GM18870 (cell line): ENCODE data around the gene MCEMP1.

Source experiments
- ATAC-seq: cut with Tn5 transposase; IDR thresholded peaks from one replicate; pipeline ENCODE4 v1.9.1; 2021; ENCODE audit warnings: moderate library complexity; ENCODE audit not compliant: unreplicated experiment

MCEMP1 gene

DNA sequence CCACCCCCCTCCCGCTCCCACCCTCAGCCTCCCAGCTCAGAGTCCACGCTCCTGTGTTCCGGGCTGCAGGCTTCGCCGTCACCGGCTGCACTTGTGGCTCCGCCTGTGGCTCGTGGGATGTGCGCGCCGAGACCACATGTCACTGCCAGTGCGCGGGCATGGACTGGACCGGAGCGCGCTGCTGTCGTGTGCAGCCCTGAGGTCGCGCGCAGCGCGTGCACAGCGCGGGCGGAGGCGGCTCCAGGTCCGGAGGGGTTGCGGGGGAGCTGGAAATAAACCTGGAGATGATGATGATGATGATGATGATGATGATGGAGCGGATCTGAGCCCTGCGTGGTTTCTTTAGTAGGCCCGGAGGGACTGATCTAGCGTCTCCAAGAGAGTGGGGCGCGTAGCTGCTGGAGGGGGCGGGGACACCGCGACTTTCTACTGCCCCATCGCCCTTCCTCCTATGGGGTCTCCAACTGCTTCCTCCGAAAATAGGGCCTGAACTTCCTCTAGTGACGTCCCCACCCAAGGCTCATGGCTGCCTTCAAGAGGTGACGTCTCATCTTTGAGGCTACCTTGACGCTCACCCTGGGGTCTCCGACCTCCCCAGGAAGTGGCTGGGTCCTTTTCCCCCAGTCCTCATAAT, 6.6 kb upstream of the MCEMP1 start:
- no peak for ATAC-seq

DNA sequence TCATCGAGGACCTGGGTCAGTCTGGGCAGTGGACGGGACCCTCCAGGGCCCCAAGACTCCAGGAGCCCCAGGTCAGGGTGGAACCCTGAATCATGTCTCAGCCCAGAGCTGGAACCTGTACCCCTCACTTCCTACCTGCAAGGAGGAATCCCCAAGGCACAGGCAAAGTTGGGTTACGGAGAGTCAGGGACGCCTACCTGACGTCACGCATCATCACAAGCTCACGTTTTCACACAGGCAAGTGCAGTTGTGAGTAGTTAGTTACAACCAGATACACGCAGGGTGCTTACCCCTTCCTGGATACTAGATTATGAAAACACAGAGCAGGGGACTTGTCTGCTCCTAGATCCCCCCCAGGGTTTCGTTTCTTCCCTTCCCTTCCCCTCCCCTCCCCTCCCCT, 6.1 kb upstream of the MCEMP1 start:
- ATAC-seq = no peak

GRCh38 chr19:7672522-7672921, 4.4 kb upstream of the MCEMP1 start:
- no peak for ATAC-seq

GRCh38 chr19:7674010-7675005, 2.6 kb upstream of the MCEMP1 start:
- ATAC-seq = no peak

DNA sequence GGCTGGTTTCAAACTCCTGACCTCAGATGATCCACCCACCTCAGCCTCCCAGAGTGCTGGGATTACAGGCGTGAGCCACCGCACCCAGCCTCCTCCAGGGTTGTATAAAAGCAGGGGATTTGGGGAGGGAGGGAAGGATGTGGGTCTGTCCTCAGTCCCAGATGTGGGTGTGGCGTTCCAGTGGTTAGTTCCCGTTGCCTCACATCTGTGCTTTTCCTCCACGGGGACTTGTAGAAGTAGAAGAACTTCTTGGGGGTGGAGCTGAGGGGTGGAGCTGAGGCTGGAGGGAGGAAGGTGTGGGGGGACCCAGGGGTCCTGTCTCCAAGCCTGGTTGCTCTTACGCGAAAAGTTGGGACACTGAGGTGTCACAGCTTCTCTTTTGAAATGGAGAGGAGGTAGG, 514 bp upstream of the MCEMP1 start:
- ATAC-seq = no peak

DNA sequence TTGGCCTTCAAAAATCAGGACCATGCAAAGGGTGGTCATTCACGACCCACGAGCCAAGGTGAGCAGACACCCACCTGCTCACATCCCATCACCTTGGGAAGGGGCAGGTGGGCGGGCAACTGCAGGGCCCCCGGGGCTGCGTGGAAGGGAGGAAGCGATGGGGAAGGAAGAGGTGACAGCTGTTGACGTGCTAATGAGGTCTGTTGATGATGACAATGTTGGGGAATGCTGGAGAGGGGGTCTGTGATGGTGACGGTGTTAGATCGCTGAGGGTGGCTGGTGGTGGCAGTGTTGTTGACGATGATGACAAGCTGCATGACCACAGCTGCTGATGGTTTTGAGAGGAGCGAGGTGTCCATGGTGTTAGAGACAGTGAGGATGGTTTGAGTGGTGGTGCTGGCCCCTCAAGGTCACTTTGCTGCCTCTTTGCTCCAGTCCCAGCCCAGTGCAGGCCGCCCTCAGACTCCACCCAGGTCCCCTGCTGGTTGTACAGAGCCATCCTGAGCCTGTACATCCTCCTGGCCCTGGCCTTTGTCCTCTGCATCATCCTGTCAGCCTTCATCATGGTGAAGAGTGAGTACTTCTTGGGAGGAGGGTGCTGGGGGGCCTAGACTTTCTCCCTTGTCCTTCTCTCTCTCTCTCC, 900 bp downstream of the MCEMP1 start:
- ATAC-seq = no peak

GRCh38 chr19:7678971-7679751, 2.3 kb downstream of the MCEMP1 start:
- ATAC-seq = no peak

DNA sequence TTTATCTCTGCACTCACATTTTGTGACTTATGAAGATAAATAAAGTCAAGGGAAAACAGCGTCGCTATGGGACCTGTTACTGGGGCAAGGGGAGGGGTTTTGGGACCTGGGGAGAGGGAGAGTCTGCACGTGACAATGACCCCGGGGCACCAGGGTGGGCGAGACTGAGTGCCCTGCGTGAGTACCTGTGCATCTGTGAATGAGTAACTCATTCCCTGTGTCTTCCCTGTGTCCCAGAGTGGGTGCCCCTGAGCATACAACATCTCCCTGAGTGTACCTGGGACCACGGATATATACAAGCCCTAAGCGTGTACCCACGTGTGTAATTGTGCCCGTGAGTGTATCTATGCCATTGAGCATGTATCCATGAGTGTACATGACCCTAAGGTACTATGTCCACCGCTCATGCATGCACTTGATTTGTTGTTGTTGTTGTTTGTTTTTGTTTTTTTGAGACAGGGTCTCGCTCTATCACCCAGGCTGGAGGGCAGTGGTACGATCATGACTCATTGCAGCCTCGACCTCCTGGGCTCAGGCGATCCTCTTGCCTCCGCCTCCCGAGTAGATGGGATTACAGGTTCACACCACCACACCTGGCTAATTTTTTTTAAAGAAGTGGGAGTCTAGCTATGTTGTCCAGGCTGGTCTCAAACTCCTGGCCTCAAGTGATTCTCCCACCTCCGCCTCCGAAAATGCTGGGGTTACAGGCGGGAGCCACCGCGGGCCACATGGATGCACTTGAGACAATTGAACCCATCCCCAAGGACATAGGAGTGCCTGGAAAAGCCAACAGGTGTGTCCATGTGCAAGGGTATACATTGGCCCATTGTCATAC, 3.1 kb downstream of the MCEMP1 start:
- no peak for ATAC-seq

DNA sequence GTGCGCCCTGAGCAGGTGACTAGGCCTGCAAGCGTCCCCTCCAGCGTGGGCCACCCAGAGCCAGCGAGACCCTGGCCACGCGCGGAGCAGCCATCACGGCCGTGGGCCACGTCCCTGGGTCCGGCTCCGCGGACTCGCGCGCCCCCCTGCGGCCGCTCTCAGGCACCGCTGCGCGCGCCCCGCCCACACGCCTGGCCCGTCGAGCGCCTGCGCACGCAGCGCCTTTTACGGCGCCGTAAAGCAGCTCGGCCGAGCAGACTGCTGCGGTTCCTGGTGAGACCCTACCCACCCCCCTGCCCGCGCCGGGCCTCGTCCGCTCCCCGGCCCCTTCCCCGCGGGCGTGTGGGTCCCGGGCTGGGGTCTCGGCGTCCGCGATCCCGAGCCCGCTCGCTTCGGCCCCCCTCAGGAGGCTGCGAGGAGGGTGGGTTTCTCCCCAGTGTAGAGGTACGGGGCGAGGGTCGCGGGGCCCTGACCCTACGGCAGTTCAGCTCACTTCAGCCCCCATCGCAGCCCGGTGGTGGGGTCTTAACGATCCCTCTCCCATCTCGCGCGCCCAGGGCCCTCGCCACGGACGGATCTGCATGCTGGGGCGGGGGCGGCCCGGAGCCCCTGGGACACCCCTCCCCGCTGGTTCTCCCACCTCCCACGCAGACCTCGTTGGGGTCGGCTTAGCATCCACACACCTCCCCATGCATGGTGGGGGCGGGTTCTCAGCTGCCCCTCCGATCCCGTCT, 3.9 kb downstream of the MCEMP1 start, which contains the start of gene TRAPPC5:
TRAPPC5 (plus strand) TSS at position 228 of the 734 bp plus-strand sequence. CDS start 1,421 bp downstream, outside the sequence.
- no peak for ATAC-seq

GRCh38 chr19:7681340-7682174, 4.7 kb downstream of the MCEMP1 start:
- ATAC-seq = no peak

DNA sequence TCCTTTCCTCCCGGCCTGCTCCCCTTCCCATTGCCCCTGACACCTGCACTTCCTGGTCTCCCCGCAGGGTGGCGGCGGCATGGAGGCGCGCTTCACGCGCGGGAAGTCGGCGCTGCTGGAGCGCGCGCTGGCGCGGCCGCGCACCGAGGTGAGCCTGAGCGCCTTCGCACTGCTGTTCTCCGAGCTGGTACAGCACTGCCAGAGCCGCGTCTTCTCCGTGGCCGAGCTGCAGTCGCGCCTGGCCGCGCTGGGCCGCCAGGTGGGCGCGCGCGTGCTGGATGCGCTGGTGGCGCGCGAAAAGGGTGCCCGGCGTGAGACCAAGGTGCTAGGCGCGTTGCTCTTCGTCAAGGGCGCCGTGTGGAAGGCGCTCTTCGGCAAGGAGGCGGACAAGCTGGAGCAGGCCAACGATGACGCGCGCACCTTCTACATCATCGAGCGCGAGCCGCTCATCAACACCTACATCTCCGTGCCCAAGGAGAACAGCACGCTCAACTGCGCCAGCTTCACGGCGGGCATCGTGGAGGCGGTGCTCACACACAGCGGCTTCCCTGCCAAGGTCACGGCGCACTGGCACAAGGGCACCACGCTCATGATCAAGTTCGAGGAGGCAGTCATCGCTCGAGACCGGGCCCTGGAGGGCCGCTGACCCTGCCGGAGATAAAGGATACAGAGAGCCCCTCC, 5.4 kb downstream of the MCEMP1 start:
- ATAC-seq = no peak

- no peak for ATAC-seq
Observed at GRCh38 chr19:7685546-7686445, 8.9 kb downstream of the MCEMP1 start.

DNA sequence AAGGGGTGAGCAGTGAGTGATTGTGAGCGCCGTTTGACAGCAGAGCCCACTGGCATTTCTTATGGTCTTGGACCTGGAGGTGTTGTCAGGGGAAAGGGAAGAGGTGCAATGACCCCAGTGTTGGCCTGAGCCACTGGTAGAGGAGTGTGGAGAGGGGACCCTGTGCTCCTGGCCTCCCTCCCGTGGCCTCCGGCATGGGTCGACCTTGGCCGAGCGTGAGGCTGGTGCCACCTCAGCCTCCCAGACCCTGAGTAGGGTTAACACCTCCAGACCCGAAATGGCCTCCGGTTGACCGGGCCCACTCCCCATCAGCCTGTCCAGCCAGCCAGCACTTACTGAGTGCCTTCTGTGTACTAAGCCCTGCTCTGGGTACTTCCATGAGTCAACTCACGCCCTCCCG, 10.3 kb downstream of the MCEMP1 start:
- no peak for ATAC-seq

- no peak for ATAC-seq
Observed at GRCh38 chr19:7689165-7689564, 12.3 kb downstream of the MCEMP1 start.

DNA sequence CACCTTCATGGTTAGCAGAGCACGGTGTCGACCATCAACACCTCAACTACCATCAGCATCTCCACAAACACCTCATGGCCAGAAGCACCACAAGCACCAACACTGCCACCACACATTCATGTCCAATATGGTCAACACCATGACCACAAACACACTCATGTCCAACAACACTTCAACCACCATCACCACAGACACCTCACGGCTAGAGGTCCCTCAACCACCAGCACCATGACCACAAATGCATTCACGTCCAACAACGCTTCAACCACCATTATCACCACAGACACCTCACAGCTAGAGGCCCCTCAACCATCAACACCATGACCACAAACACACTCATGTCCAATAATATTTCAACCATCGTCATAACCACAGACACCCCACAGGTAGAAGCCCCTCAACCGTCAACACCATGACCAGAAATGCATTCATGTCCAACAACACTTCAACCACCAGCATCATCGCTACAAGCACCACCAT, 13.9 kb downstream of the MCEMP1 start:
- ATAC-seq = no peak

DNA sequence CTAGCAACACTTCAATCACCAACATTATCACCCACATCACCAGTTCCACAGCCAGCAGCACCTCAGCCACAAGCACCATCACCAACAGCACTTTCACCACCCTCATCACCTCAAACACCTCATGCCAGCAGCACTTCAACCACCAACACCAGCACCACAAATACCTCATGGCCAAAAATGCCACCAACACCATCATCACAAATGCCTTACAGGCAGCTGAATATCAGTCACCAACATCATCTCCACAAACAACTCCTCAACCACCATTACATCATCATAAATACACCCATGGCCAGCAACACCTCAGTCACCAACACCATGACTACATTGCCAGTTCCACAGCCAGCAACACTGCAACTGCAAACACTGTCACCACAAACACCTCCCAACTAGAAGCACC, 14.6 kb downstream of the MCEMP1 start:
- ATAC-seq = no peak
